Psoas muscle (tissue), 8 donors: Measurements from ENCODE around the gene RGMA. TPM values are rescaled to one million over a fixed set of nuclear protein-coding genes. Genes with fewer than 3 reads are reported as not detected.

ENCODE experiments used
- ATAC-seq, 4 donors: fragments of 200-7000 bp; cut with Tn5 transposase; one replicate each; pipeline ENCODE4 v1.9.1; 2020; ENCODE audit warnings: moderate library complexity in 3 of 4, mild to moderate bottlenecking in 2 of 4
- DNase-seq, 2 donors: peaks; one replicate each; pipeline ENCODE4 v3.0.0-alpha.2; 2020
- H3K27ac ChIP-seq: fragments of 200-600 bp; one replicate; pipeline ENCODE4 v1.8.0; 2022
- H3K27me3 ChIP-seq, 3 donors: fragments of 200-600 bp in 1 of 3; one replicate each; pipeline versions ENCODE4 v1.6.1 to v1.8.0; 2013 to 2022; ENCODE audit warnings: low read length in 2 of 3, mild to moderate bottlenecking in 2 of 3, moderate library complexity in 1 of 3; ENCODE audit not compliant: insufficient read depth in 3 of 3
- H3K36me3 ChIP-seq, 2 donors: fragments of 200-600 bp in 1 of 2; one replicate each; pipeline versions ENCODE4 v1.6.1 to v1.8.0; 2013 to 2022; ENCODE audit warnings: low read depth in 1 of 2, mild to moderate bottlenecking in 1 of 2, moderate library complexity in 1 of 2; ENCODE audit not compliant: insufficient read depth in 1 of 2
- H3K4me1 ChIP-seq: fragments of 200-600 bp; one replicate; pipeline ENCODE4 v1.8.0; 2022
- H3K4me3 ChIP-seq: fragments of 200-600 bp; one replicate; pipeline ENCODE4 v1.8.0; 2022; ENCODE audit warnings: mild to moderate bottlenecking
- H3K9me3 ChIP-seq: fragments of 200-600 bp; one replicate; pipeline ENCODE4 v1.8.0; 2022
- WGBS, 3 donors: extraction: QIAGEN DNeasy Blood & Tissue Kit; methylation state at CpG; one replicate each; pipeline versions ENCODE4 v1.1.6 to v1.1.7; 2013; 5-methylcytosine and 5-hydroxymethylcytosine counted together
- intact Hi-C, 2 donors: fragments of 100-400 bp; cut with DNase I; formaldehyde crosslinking; loops; one replicate each; pipeline versions ENCODE4 v1.11.0 to v1.14.2; 2022
- polyA plus RNA-seq, 3 donors: library from polyadenylated mRNA; stranded (reverse); fragments of 200-250 nt; gene quantifications; one replicate each; pipeline ENCODE4 v1.2.3, GENCODE V29; 2013
- total RNA-seq, 4 donors: library from RNA; stranded (reverse); fragmentation: NEBNext Ultra II Directional in 2 of 4; extraction: Animal tissue kit (Norgen Biotek cat#: 25700) in 2 of 4; gene quantifications; one replicate each; pipeline versions ENCODE4 v1.2.1 to v1.2.4, GENCODE V29; 2021 to 2023
- TF ChIP-seq, protein P1 (sequence below): fragments of 200-600 bp; IDR thresholded peaks from one replicate; pipeline ENCODE4 v1.8.0; 2022; ENCODE audit warnings: antibody characterized with exemption
- donor health status: healthy with polysubstance abuse.
- donor health status: DM: no; HTN: no; CAD: no; lungs with moderate emphysema.
- donor health status: Bipolar disorder and iron deficiency.
- donor health status: healthy.
- donor health status: DM: yes; HTN: yes; CAD: no.
- donor health status: DM: no; HTN: no; CAD: no.
- donor health status: DM: no; HTN: no; CAD: no.
- donor health status: DM: yes; HTN: yes; CAD: no.

RGMA gene
- total and polyA plus RNA-seq, 7 donors, result 39.2 to 217 (median 129) TPM

DNA sequence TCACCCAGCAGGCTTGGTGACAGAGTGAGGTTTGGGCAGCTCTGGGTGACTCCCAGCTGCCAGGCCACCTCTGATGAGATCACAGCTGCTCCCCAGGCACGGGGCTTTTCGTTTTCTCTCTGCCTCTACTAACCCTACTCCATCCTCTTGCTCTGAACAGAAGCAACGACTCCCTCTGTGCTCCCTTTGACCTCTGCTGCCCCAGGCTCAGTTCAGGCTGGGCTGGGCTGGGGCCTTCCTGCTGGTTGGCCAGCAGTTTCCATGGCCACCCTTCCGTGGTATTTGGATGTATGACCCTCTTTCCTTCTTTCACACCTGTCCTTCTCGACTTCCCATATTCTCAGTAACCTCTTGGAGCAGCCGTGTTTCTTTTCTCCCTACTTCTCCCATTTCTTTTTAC, 8.6 kb downstream of the RGMA start:
- ATAC-seq, result no peak
- Histone ChIP-seq H3K4me1 (peaks cover 90% of the 10 kb centered on the region), H3K9me3 (no peaks in the 10 kb centered on the region), H3K36me3 (no peaks in the 10 kb centered on the region), H3K27ac (peak overlapping the region; percentile 21), H3K4me3 (no peak overlapping the region), H3K27me3 (no peaks in the 10 kb centered on the region)
- DNase-seq, result peak in 1 of 2 donors; percentile 36
- WGBS, 3 donors, result 25 to 48% (median 28%) methylated on average over 6 of the region's 6 CpGs
- intact Hi-C loops, result loop anchor here (10.0 kb wide), 4 partner anchors 234 to 534 kb away; no protein-coding TSS in a partner anchor
- TF ChIP-seq, protein P1, sequence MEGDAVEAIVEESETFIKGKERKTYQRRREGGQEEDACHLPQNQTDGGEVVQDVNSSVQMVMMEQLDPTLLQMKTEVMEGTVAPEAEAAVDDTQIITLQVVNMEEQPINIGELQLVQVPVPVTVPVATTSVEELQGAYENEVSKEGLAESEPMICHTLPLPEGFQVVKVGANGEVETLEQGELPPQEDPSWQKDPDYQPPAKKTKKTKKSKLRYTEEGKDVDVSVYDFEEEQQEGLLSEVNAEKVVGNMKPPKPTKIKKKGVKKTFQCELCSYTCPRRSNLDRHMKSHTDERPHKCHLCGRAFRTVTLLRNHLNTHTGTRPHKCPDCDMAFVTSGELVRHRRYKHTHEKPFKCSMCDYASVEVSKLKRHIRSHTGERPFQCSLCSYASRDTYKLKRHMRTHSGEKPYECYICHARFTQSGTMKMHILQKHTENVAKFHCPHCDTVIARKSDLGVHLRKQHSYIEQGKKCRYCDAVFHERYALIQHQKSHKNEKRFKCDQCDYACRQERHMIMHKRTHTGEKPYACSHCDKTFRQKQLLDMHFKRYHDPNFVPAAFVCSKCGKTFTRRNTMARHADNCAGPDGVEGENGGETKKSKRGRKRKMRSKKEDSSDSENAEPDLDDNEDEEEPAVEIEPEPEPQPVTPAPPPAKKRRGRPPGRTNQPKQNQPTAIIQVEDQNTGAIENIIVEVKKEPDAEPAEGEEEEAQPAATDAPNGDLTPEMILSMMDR, result no peak

DNA sequence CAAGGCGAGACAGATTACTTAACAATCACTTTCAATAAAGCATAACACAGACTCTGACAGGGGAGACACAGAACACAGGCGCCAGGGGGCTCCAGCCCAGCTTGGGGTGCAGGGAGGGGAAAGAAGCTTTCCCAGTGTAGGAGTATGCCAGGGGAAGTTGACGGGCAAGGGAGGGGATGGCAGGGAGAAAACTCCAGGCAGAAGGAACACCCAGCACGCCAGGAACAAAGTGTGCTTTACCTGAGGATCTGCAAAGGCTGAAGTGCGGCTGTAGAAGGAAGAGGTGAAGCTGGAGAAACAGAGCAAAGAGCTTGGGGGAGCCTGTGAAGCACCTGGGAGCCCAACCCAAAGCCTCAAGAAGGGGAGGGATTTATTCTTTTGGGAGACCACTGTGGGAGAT, 12.1 kb downstream of the RGMA start:
- peak in 1 of 4 donors; percentile 36 for ATAC-seq
- no peaks in the 10 kb centered on the region for H3K36me3 ChIP-seq
- TF ChIP-seq, protein P1, result no peak
- no peaks in the 10 kb centered on the region for H3K9me3 ChIP-seq
- intact Hi-C loops, result no loop called here
- H3K4me1 ChIP-seq, result peaks cover 82% of the 10 kb centered on the region
- peak in 1 of 2 donors; percentile 52 for DNase-seq
- peak overlapping the region; percentile 68 for H3K27ac ChIP-seq
- WGBS, 3 donors, result 38 to 86% (median 44%) methylated on average over 5 of the region's 5 CpGs
- no peaks in the 10 kb centered on the region for H3K27me3 ChIP-seq
- peak overlapping the region; percentile 30 for H3K4me3 ChIP-seq

DNA sequence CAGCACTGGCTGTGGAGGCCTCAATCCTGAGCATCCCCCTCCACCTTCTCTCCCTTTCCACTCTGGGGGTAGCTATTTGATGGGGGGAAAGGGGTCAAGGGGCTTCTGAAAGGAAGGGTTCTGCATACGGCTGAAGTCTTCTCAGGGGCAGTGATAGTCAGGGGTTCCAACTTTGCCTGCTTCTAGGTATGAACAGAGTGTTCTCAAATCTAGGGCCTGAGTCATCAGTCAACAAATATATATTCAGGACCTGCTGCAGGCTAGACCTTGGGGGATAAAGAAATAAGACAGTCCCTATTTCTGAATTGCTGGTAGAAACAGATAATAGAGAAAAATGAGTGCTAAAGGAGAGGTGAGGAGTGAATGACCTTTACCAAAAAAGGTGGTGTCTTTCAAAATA, 12.8 kb downstream of the RGMA start:
- H3K27ac ChIP-seq, result peak overlapping the region; percentile 68

DNA sequence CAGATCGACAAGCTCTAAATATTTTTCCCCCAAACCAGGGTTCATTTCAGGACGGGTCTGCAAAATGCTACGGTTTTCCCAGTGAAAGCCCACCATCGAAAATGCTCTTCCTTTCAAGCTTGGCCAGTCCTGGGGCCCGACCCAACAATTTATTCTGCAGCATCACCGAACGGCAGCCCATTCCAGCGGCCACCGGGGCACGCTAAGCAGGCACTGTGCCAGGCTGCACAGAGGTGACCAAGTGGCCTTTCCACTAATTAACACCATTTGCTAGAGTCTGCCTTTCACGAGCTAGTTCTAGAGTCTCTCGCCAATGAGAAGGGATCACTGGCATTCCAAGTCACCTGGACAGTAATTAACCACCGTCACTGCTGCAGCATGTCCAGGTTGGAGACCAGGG, 14.4 kb downstream of the RGMA start:
- peak in 1 of 2 donors; percentile 55 for DNase-seq
- H3K36me3 ChIP-seq, result no peaks in the 10 kb centered on the region

More for the DNA sequence above, 12.8 kb downstream of the RGMA start:
- peak overlapping the region; percentile 30 for H3K4me3 ChIP-seq
- TF ChIP-seq, protein P1, result no peak
- no peaks in the 10 kb centered on the region for H3K27me3 ChIP-seq
- intact Hi-C loops, result no loop called here
- H3K4me1 ChIP-seq, result peaks cover 82% of the 10 kb centered on the region
- no peaks in the 10 kb centered on the region for H3K9me3 ChIP-seq
- peak in 1 of 2 donors; percentile 30 for DNase-seq
- WGBS, 3 donors, result 49 to 88% (median 55%) methylated on average over 1 of the region's 1 CpG
- no peaks in the 10 kb centered on the region for H3K36me3 ChIP-seq
- peak in 3 of 4 donors; percentile 40 to 74 (median 70) for ATAC-seq

More for the DNA sequence above, 14.4 kb downstream of the RGMA start:
- H3K4me1 ChIP-seq, result peaks cover 82% of the 10 kb centered on the region
- WGBS, 3 donors, result 33 to 54% (median 38%) methylated on average over 13 of the region's 13 CpGs
- intact Hi-C loops, result no loop called here
- no peaks in the 10 kb centered on the region for H3K27me3 ChIP-seq
- peak overlapping the region; percentile 87 for H3K27ac ChIP-seq
- H3K9me3 ChIP-seq, result no peaks in the 10 kb centered on the region
- H3K4me3 ChIP-seq, result peak overlapping the region; percentile 15
- TF ChIP-seq, protein P1, result no peak
- ATAC-seq, result no peak
